GM21528 (cell line): ENCODE data around the gene DCN.

Experiments
- ATAC-seq: cut with Tn5 transposase; IDR thresholded peaks from one replicate; pipeline ENCODE4 v1.9.1; 2021; ENCODE audit warnings: mild to moderate bottlenecking, moderate library complexity; ENCODE audit not compliant: unreplicated experiment, low FRiP score

Gene DCN

GRCh38 chr12:91140026-91140931 is 42.3 kb downstream of the DCN start:
- no peak for ATAC-seq

- no peak for ATAC-seq
Observed at GRCh38 chr12:91139286-91139685, 43.3 kb downstream of the DCN start.

GRCh38 chr12:91138337-91138920 is 44.2 kb downstream of the DCN start:
- no peak for ATAC-seq

GRCh38 chr12:91133871-91134270 is 48.7 kb downstream of the DCN start:
- ATAC-seq = no peak

- ATAC-seq = no peak
Observed at GRCh38 chr12:91129662-91130362, 52.8 kb downstream of the DCN start.

GRCh38 chr12:91127751-91128150 is 54.9 kb downstream of the DCN start:
- ATAC-seq = no peak

GRCh38 chr12:91127306-91127705 is 55.3 kb downstream of the DCN start:
- ATAC-seq = no peak

GRCh38 chr12:91126516-91126915 is 56.1 kb downstream of the DCN start:
- no peak for ATAC-seq

GRCh38 chr12:91123236-91123916 is 59.2 kb downstream of the DCN start:
- ATAC-seq = no peak

GRCh38 chr12:91120781-91121180 is 61.8 kb downstream of the DCN start:
- ATAC-seq = no peak

- no peak for ATAC-seq
Observed at GRCh38 chr12:91119089-91119488, 63.5 kb downstream of the DCN start.

GRCh38 chr12:91113621-91114020 is 69.0 kb downstream of the DCN start:
- ATAC-seq = no peak

GRCh38 chr12:91111366-91112325 is 71.0 kb downstream of the DCN start, which contains the start of gene LUM:
Gene LUM (minus strand): TSS chr12:91111494. CDS start chr12:91108979, 2,515 bp downstream.
- ATAC-seq = no peak

- ATAC-seq = no peak
Observed at GRCh38 chr12:91110311-91110924, 72.2 kb downstream of the DCN start.

GRCh38 chr12:91109581-91110310 is 72.9 kb downstream of the DCN start:
- ATAC-seq = no peak

- peak; percentile 75 for ATAC-seq
Observed at GRCh38 chr12:91109148-91109564, 73.5 kb downstream of the DCN start.

- no peak for ATAC-seq
Observed at GRCh38 chr12:91108196-91108755, 74.3 kb downstream of the DCN start.

- no peak for ATAC-seq
Observed at GRCh38 chr12:91106283-91106682, 76.3 kb downstream of the DCN start.
